ENCODE data around the gene CORO1C. TPM values are rescaled to one million over a fixed set of nuclear protein-coding genes. Genes with fewer than 3 reads are reported as not detected.

CORO1C gene
- total and polyA plus RNA-seq, 9 of the 15 experiments (the other 6 are each of a cell fraction or from before 2014, with no cell fraction given) = 55.2 to 280 (median 150) TPM

DNA sequence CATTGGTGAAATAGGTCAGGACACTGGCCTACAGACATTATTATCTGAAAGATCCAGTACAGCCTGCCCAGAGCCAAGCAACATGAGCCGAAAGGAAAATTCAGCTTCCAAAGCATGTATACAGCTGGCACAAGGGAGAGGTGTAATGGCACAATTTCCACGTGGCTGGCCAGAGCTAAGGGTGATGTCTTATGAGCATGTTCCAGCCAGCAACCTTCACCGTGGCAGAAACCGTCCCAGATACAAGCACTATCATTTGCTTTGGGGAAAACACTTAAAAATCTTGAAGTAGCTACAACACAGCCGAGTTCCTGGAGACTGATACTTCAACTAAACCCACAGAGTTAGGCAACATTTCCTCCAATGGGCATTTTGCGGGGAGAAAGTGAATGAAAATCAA, 44.5 kb downstream of the CORO1C start:
- ATAC-seq (no peak), FAIRE-seq (no peak), DNase-seq (ENCODE audit: extremely low read depth in 1 of 4, low spot score in 3 of 4) (no peak)
- peaks cover 45% of the 10 kb centered on the region for H3K36me3 ChIP-seq (ENCODE audit: control insufficient read depth, insufficient read depth, low read length)
- no peak overlapping the region for H2AFZ ChIP-seq (ENCODE audit: low read depth, low read length)
- H3K9me3 ChIP-seq (replicated peaks; ENCODE audit: control insufficient read depth, insufficient read depth, low read depth, low read length) = no peaks in the 10 kb centered on the region
- ChIA-PET CTCF (ENCODE audit: low intra/inter-chr PET ratio) (no interaction called here), POLR2A (interaction anchor here (0.6 to 2.5 kb wide), 6 partner anchors 9 to 118 kb away, joined by 3 to 9 read pairs (median 6); no protein-coding TSS in a partner anchor)
- H3K4me3 ChIP-seq = no peak overlapping the region
- 77% methylated on average over 6 of the region's 6 CpGs for WGBS (ENCODE audit: insufficient coverage, low coverage, missing lambda C conversion rate)
- H3K27ac ChIP-seq (ENCODE audit: extremely low read depth, low read depth, low read length) = peak overlapping the region; percentile 69
- 0 out of 2 replicates have a peak, but pooled peaks have one; percentile 51 for TF ChIP-seq ZKSCAN8 (CRISPR knock-in tag; IDR thresholded peaks at IDR 0.05)
- TF ChIP-seq RNF2 (IDR thresholded peaks at IDR 0.05) = no peak
- no peak for TF ChIP-seq EHMT2 (IDR thresholded peaks at IDR 0.05)
- H3K79me2 ChIP-seq (ENCODE audit: control insufficient read depth, insufficient read depth, low read length) = peaks cover 87% of the 10 kb centered on the region
- no peaks in the 10 kb centered on the region for H3K27me3 ChIP-seq (ENCODE audit: control insufficient read depth in 2 of 2, insufficient read depth in 2 of 2, low read length in 2 of 2)
- H3K9ac ChIP-seq (ENCODE audit: insufficient read depth in 1 of 2, low read depth in 2 of 2, low read length in 2 of 2) = peak overlapping the region; percentile 5 to 22; a peak in 2 of 4 replicates
- no TSS peak for BruUV-seq (replicated peaks)
- intact Hi-C loops (cut with micrococcal nuclease) = no loop called here
- no peaks in the 10 kb centered on the region for H4K20me1 ChIP-seq (replicated peaks; ENCODE audit: control insufficient read depth, insufficient read depth, low read length)
- H3K9me1 ChIP-seq (ENCODE audit: control insufficient read depth, insufficient read depth, low read length) = no peaks in the 10 kb centered on the region
- no peak overlapping the region for H3K4me2 ChIP-seq (ENCODE audit: insufficient read depth, low read length)
- H3K4me1 ChIP-seq (replicated peaks in 1 of 2; ENCODE audit: control insufficient read depth in 2 of 2, insufficient read depth in 2 of 2, low read length in 2 of 2) = peaks cover 22 to 63% of the 10 kb centered on the region in 2 experiments; a peak in 4 of 5 replicates
- in situ Hi-C loops (cut with MboI) = no loop called here

DNA sequence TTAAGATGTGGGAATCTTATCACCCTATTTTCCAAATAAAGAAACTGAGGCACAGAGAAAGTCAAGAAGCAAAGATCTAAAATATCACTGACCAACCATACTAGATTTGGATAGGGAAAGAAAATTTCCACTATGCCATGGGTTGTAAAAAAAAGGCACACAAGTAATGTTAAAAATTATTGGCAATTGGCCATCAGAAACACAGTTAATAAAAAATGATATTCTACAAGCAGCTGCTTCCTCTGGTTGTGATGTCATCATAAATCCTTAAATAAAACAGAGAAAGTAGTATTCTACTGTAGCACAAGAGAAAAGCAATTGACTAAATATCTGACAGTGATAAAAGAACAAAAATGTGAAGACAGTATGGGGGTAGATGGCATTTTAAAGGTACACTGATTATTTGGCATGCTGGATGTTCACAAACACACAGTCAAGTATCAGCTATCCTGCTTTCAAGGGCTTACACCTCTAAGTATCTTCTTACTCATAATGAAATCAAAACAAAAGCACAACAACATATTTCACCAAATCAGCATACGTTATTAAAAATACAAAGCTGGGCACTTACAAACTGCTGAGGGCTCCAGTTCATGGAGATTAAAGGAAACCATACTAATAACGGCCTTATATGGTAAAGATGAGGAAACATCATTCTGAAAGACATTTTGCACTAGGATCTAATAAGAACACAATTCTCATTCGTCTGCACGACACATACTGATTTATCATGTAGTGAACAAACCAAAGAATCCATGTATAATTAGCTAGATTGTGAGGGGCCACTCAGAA, 45.7 kb downstream of the CORO1C start:
- Histone ChIP-seq H3K79me2 (ENCODE audit: control insufficient read depth, insufficient read depth, low read length) (peaks cover 89% of the 10 kb centered on the region), H3K4me2 (ENCODE audit: insufficient read depth, low read length) (0 out of 2 replicates have a peak overlapping the region, but pooled peaks have one; percentile 6), H3K27me3 (ENCODE audit: control insufficient read depth in 2 of 2, insufficient read depth in 2 of 2, low read length in 2 of 2) (no peaks in the 10 kb centered on the region), H3K4me3 (no peak overlapping the region), H3K36me3 (ENCODE audit: control insufficient read depth, insufficient read depth, low read length) (peaks cover 38% of the 10 kb centered on the region), H3K9me3 (replicated peaks; ENCODE audit: control insufficient read depth, insufficient read depth, low read depth, low read length) (no peaks in the 10 kb centered on the region), H3K4me1 (replicated peaks in 1 of 2; ENCODE audit: control insufficient read depth in 2 of 2, insufficient read depth in 2 of 2, low read length in 2 of 2) (peaks cover 13 to 56% of the 10 kb centered on the region in 2 experiments; a peak in 4 of 5 replicates), H4K20me1 (replicated peaks; ENCODE audit: control insufficient read depth, insufficient read depth, low read length) (no peaks in the 10 kb centered on the region), H3K27ac (ENCODE audit: extremely low read depth, low read depth, low read length) (peak overlapping the region; percentile 69; the same call in 2 of the 3 replicates), H2AFZ (ENCODE audit: low read depth, low read length) (no peak overlapping the region), H3K9ac (ENCODE audit: insufficient read depth in 1 of 2, low read depth in 2 of 2, low read length in 2 of 2) (peak overlapping the region in 1 of 2 experiments; percentile 22; a peak in 1 of 4 replicates), H3K9me1 (ENCODE audit: control insufficient read depth, insufficient read depth, low read length) (no peaks in the 10 kb centered on the region)
- WGBS (ENCODE audit: insufficient coverage, low coverage, missing lambda C conversion rate) = 51% methylated on average over 4 of the region's 4 CpGs
- no peak for FAIRE-seq
- BruUV-seq (replicated peaks) = no TSS peak
- TF ChIP-seq NFIC (IDR thresholded peaks at IDR 0.05) (peak; percentile 59), HMGN3 (IDR thresholded peaks at IDR 0.05; ENCODE audit: borderline replicate concordance, extremely low read depth, insufficient read length, low read depth, low read length) (no peak), SRF (CRISPR knock-in tag; IDR thresholded peaks at IDR 0.05) (peak in 1 of 2 experiments; percentile 90; a peak in 2 of 4 replicates), BACH1 (tag; IDR thresholded peaks at IDR 0.05) (no peak), TAL1 (IDR thresholded peaks at IDR 0.05) (no peak), NBN (IDR thresholded peaks at IDR 0.05; ENCODE audit: low read depth) (no peak), ZSCAN32 (CRISPR knock-in tag; IDR thresholded peaks at IDR 0.05) (no peak), SREBF1 (IDR thresholded peaks at IDR 0.05; ENCODE audit: borderline replicate concordance, low read depth, low read length) (no peak), ATF1 (CRISPR knock-in tag; IDR thresholded peaks at IDR 0.05) (no peak), ATF1 (tag; IDR thresholded peaks at IDR 0.05) (peak; percentile 3; the same call in 1 of the 2 replicates), TAF9B (IDR thresholded peaks at IDR 0.05; ENCODE audit: partially characterized antibody) (no peak)
- ATAC-seq = no peak
- intact Hi-C loops (cut with micrococcal nuclease) (no loop called here), in situ Hi-C loops (cut with MboI) (no loop called here)
- no peak for DNase-seq (ENCODE audit: extremely low read depth in 1 of 4, low spot score in 3 of 4)
- CTCF ChIA-PET (ENCODE audit: low intra/inter-chr PET ratio) = no interaction called here
- POLR2A ChIA-PET = interaction anchor here (0.8 to 2.5 kb wide), 9 partner anchors 8 to 40 kb away, joined by 3 to 9 read pairs (median 5); no protein-coding TSS in a partner anchor
